KG1 (cell line): ENCODE data around the gene SLC35A5.
"Not testable (repeated sequence)": the region's sequence is repeated elsewhere in the genome, so short reads cannot be mapped to it uniquely, and the experiment has no call there.

Experiments used
- DNase-seq: peaks from one replicate; lab custom pipeline; 2025; lab: John Stamatoyannopoulos, UW

The SLC35A5 gene, protein sequence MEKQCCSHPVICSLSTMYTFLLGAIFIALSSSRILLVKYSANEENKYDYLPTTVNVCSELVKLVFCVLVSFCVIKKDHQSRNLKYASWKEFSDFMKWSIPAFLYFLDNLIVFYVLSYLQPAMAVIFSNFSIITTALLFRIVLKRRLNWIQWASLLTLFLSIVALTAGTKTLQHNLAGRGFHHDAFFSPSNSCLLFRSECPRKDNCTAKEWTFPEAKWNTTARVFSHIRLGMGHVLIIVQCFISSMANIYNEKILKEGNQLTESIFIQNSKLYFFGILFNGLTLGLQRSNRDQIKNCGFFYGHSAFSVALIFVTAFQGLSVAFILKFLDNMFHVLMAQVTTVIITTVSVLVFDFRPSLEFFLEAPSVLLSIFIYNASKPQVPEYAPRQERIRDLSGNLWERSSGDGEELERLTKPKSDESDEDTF

GRCh38 chr3:112561734-112562529 is at the start of gene SLC35A5, which contains the start of gene ATG3:
Gene SLC35A5 (plus strand): TSS chr3:112562045. CDS start chr3:112563404, 1,359 bp downstream.
Gene ATG3 (minus strand): TSS chr3:112561962. CDS start chr3:112561528, 434 bp downstream.
- peak; percentile 100 for DNase-seq

DNA sequence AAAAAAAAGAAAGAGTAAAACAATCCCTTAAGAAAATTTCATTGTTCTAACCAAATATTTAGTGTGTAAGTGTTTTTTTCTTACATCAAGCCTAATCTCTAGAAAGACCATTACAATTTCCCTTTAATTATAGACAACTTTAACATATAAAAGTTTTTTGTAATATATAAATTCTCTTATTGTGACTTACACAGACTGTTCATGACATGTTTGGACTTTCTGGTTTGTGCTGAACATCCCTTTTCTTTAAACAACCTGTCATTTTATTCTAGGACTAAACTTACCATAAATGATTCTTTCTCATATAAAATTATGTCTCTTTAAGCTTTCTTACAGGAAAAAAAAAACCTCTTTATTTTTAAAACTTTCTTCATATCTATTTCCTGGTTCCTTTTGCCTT is 49.5 kb upstream of the SLC35A5 start:
- DNase-seq, result no peak

DNA sequence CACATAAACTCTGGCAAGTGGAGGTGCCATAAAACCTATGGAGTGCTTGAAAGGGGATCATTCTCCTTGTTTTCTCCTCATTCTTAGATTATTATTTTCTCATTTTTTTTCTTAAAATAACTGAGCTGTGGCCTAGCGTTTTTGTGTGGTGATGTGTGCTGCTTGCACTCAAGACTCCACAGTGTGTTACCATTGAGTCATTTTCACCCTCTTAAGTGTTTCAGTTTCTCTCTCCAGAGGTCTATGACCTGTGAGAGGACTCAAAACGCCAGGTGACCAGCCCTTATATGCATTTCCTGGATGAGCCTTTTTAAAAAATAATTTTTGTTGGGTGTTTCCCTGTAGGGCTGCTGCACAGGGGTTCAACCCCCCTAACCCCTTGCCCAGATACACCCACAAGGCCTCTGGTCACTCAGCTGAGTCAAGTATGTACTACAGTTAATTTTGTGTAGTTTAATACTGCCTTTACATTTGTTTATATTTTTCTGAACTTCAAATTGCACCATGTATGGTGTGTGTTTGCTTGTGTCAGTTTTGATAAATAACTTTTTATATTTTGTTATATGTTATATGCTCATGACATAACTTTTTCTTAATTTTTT is 47.2 kb upstream of the SLC35A5 start:
- DNase-seq, result no peak

DNA sequence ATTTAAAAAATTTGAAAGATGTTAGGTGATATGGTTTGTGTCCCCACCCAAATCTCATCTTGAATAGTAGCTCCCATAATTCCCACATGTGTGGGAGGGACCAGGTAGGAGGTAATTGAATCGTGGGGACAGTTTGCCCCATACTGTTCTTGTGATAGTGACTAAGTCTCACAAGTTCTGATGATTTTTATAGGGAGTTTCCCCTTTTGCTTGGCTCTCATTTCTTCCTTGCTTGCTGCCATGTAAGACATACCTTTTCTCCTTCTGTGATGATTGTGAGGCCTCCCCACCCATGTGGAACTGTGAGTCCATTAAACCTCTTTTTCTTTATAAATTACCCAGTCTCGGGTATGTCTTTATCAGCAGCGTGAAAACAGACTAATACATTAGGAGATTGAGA is 42.9 kb upstream of the SLC35A5 start:
- not testable (repeated sequence) for DNase-seq

DNA sequence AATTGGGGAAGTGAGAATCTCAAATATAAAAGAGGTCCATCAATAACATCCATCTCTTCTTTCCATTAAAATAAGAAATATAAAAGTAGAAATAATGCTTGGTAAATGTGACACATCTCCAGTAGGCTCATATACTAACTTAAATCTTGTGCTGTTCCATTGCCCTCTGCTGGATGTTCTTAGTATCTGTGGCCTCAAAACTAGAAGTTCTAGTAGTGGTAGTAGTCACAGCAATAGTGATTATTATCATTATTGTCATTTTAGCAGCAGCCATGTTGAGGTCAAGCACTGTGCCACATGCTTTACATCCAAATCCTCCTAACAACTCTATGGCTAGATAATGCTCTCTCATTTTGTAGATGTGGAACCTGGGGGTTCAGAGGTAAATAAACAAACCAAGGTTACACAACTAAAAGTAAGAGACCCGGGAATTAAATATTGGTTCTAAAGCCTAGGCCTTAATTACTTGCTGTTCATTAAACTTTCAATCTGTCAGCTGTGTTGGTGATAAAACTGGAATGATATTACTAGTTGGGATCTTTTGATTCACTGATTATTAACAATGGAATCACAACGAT is 42.3 kb upstream of the SLC35A5 start:
- peak; percentile 68 for DNase-seq

- not testable (repeated sequence) for DNase-seq
These were observed 37.7 kb upstream of the SLC35A5 start for GRCh38 chr3:112524127-112524526.

DNA sequence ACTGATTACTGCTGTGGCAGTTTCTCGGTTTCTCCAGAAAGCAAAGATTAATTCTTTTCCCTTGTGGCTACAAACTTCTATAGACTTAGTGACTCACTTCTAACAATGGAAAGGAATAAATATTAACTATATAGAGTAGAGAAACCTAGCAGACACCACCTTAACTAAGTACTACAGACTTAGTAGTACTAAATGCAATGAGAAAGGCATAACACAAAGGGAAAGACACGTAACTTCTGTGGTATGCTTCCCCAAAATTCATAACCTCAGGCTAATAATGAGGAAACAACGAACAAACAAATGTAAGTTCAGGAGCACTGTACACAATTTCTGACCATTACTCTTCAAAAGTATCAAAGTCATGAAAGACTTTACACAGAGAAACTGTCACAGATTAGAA is 31.3 kb upstream of the SLC35A5 start:
- no peak for DNase-seq

DNA sequence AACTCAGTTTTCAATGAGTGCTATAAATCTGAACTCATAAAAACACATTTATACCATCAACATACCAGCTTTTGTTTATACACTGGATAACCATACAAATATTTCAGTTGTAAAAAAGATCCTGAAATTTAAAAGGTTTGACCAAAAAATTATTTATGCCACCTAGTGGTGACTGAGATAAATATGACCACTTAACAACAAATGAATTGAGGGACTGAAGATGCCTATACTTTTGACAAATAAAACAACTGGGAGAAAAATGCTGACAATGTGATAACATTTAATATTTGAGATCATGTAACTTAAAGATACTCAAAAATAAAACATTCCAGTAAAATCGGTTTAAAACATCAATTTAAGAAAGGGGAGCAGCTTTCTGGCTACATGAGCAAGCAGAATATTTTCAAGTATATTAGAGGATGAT is 30.5 kb upstream of the SLC35A5 start:
- DNase-seq, result no peak

DNA sequence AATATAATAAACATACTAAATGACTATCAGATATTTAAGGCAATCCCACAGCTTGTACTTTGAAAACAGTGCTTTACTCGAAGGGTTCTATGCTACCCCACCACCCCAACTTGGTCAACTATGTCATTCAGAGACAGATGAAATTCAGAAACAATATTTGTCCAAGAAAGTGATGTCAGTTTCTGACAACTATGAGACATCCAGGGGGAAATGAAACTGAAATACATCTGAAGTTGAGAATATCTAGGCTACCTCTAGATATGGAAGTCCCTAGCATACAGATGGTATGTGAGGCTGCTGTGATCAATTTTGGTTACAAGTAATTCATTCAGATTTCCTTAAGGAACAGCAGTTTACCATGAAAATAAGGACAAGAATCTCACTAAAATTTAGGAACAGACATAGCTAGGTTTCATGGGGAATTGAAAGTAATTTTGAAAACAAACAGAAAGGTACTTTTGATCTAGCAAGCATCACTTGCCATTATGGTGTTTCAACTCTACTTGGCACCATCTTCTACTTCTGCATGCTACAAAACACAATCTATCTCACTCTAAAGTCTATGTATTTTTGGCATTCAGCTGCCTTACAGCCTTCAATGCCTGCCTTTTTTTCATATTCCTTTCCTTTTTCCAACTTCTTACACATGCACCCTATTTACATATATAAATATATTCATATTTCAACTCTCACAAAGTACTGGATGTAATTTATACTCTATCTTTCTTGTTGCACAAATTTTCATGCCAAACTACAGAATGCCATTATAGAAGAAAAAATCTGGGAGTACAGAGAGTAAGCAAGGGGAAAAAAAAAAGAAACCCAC is 21.8 kb upstream of the SLC35A5 start:
- no peak for DNase-seq

DNA sequence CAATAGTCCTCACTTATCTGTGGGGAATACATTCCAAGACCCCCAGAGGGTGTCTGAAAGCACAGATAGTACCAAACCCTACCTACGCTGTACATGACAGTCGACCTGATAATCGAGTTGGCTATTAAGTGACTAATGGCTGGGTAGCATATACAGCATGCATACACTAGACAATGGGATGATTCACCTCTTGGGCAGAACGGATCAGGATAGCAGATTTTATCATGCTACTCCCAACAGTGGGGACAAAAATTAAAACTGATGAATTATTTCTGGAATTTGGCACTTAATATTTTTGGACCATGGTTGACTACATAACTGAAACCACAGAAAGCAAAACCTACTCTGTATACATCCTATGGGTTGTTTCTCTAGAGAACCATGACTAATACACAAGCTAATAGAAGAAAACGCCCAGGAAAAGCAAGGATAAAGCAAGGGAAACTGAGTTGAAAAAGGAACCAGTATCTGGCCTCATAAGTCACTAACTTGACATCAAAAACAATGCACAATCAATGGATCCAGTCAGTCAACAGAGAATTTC is 15.6 kb upstream of the SLC35A5 start:
- no peak for DNase-seq

GRCh38 chr3:112550859-112551258 is 11.0 kb upstream of the SLC35A5 start:
- no peak for DNase-seq

DNA sequence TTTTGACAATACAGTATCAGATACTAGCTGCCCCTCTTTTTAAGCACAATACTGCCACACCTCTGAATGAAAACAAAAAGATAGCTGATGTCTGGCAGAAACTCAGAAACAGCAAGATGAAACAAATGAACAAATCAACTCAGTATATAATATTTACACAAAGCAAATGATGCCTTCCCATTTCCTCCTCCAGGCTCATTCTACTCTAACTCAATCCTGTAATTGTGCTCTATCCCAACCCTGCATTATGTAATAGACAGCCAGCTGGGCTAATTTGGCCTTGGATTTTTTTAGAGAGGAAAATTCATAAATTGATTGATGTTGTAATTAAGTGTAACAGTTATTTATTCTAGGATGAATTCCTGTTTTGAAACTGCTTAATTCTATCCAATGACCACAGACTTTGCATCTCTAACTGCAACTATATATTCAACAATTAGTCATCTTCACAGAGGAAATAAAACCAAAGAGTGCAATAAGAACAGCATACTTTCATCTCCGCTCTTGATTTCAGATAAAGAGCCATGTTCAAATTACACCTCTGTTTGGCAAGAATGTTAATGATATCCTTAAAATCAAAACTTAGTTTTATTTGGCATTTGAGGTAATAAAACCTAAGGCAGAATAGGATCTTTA is 6.2 kb upstream of the SLC35A5 start:
- DNase-seq, result no peak

GRCh38 chr3:112557976-112558375 is 3.9 kb upstream of the SLC35A5 start:
- no peak for DNase-seq

DNA sequence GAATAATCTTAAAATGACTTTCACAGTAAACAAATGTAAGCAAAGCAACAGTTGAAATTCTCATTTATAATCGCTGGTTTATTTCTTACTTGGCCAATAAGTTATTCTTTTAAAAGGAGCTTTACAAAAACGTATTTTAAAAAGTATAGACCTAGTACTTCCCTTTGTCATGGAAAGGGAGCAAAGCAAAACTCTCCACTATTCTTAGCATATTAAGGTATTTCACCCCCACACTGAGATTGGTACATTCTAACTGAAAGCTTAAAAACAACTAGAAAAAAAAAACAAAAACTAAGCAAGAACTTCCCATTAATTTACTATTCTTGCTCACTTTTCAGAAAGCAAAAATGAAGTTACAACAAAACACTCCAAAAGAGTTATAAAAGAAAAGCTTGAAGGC is 1.5 kb upstream of the SLC35A5 start:
- DNase-seq, result no peak

DNA sequence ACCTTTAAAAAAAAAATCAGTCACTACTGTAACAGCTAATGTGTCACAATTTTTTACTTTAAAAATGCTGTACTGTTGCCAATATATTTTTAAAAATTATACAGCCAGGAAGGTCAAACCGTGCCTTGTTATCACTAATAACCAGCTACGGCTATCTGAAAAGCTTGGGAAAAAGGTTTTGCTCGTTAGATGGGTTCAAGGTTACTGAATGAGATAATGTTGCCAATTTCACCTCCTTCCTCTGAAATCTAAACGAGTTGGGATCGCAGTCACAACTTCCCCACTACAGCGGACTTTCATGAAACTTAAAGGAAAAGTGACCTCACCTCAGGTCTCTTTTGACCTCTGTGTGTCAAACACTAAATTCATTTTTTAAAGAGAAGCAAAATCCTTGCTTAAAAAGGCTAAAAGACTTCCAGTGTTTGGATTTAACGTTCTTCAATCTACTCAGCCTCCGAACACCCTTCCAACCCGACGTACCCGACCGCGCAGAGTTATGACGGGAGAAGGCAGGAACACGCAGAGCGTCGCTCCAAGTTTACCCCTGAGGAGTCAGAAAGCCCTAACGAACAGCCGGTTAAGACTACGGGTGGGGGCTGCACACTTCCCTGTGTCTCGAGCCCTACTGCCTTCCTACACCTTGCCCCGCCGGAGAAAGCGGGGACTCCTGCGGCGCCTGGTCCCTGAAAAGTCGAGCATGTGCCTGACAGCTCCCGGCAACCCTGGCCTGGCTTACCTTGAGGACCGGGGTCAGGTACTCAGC is 943 bp upstream of the SLC35A5 start:
- DNase-seq, result peak; percentile 57

- peak; percentile 80 for DNase-seq
These were observed 436 bp upstream of the SLC35A5 start for GRCh38 chr3:112561484-112561733.

GRCh38 chr3:112564247-112564939 is 2.5 kb downstream of the SLC35A5 start:
- not testable (repeated sequence) for DNase-seq

DNA sequence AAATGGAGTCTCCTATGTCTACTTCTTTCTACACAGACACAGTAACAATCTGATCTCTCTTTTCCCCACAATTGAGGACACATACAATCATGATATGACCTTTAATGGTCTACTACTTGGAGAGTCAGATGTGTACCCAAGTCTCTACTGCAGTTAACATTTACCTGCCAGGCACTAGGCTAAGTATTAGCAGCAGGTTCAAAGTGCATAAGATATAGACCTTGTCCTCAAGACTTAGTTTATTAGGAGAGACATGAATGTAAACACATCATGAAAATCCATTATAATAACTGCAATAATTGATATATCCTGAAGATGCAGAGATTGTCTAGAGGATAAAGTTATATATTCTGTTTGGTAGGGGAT is 3.1 kb downstream of the SLC35A5 start:
- DNase-seq, result no peak

DNA sequence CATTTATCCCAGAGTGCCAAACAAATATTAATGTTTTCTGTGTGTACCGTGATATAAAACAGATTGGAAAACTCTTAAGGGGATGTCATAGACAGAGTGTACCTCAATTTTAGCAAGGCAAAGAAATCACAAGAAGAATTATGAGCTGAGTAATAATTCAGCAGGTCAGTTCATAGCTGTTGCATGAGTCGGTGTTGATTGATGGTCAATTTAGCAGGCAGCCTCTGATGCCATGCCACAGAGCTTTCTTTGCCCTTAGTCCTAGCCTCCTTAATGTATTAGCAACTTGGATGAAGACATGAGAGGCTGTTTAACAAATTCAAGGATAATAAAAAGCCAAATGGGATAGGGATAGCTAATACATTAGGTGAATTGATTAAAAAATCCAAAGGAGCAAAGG is 6.8 kb downstream of the SLC35A5 start:
- DNase-seq, result no peak

- DNase-seq, result no peak
These were observed 7.4 kb downstream of the SLC35A5 start for GRCh38 chr3:112569265-112569664.
